ENCODE data around the gene NHS. TPM values are rescaled to one million over a fixed set of nuclear protein-coding genes. Genes with fewer than 3 reads are reported as not detected.

Gene NHS
- total RNA-seq, 1 donor from 2014 or later: 117 TPM

GRCh38 chrX:17588303-17588702 is 213.3 kb downstream of the NHS start:
- DNase-seq (ENCODE audit: low spot score, unreplicated experiment): no peak
- peaks cover 3% of the 10 kb centered on the region for H3K9me3 Mint-ChIP-seq (ENCODE audit: low read depth)
- peaks cover 4% of the 10 kb centered on the region for H3K36me3 Mint-ChIP-seq (ENCODE audit: insufficient read depth)
- no peak for TF ChIP-seq CTCF (IDR thresholded peaks at IDR 0.05; ENCODE audit: unreplicated experiment)
- H3K27me3 Mint-ChIP-seq: no peaks in the 10 kb centered on the region
- no peak overlapping the region for H3K4me3 Mint-ChIP-seq (ENCODE audit: low read depth)
- H3K4me1 Mint-ChIP-seq (ENCODE audit: low read depth): peaks cover 27% of the 10 kb centered on the region
- H3K27ac Mint-ChIP-seq: peak overlapping the region; percentile 16

- H3K4me1 Mint-ChIP-seq (ENCODE audit: low read depth): peaks cover 38% of the 10 kb centered on the region
These were observed 216.1 kb downstream of the NHS start for GRCh38 chrX:17590892-17591740.

GRCh38 chrX:17591741-17592110 is 216.7 kb downstream of the NHS start:
- Mint-ChIP-seq H3K36me3 (ENCODE audit: insufficient read depth) (peaks cover 5% of the 10 kb centered on the region), H3K27me3 (no peaks in the 10 kb centered on the region), H3K4me3 (ENCODE audit: low read depth) (no peak overlapping the region), H3K9me3 (ENCODE audit: low read depth) (peaks cover 3% of the 10 kb centered on the region), H3K4me1 (ENCODE audit: low read depth) (peaks cover 44% of the 10 kb centered on the region), H3K27ac (peak overlapping the region; percentile 30)
- TF ChIP-seq CTCF (IDR thresholded peaks at IDR 0.05; ENCODE audit: unreplicated experiment): no peak
- DNase-seq (ENCODE audit: low spot score, unreplicated experiment): no peak

More at GRCh38 chrX:17590892-17591740, 216.1 kb downstream of the NHS start:
- H3K4me3 Mint-ChIP-seq (ENCODE audit: low read depth): no peak overlapping the region
- H3K9me3 Mint-ChIP-seq (ENCODE audit: low read depth): peaks cover 3% of the 10 kb centered on the region
- peak overlapping the region; percentile 70 for H3K27ac Mint-ChIP-seq
- H3K27me3 Mint-ChIP-seq: no peaks in the 10 kb centered on the region
- DNase-seq (ENCODE audit: low spot score, unreplicated experiment): peak; percentile 51
- peaks cover 5% of the 10 kb centered on the region for H3K36me3 Mint-ChIP-seq (ENCODE audit: insufficient read depth)
- TF ChIP-seq CTCF (IDR thresholded peaks at IDR 0.05; ENCODE audit: unreplicated experiment): peak; percentile 84

- Mint-ChIP-seq H3K9me3 (ENCODE audit: low read depth) (peaks cover 3% of the 10 kb centered on the region), H3K27ac (no peak overlapping the region), H3K36me3 (ENCODE audit: insufficient read depth) (peaks cover 5% of the 10 kb centered on the region), H3K4me3 (ENCODE audit: low read depth) (no peak overlapping the region), H3K4me1 (ENCODE audit: low read depth) (peaks cover 44% of the 10 kb centered on the region), H3K27me3 (no peaks in the 10 kb centered on the region)
- DNase-seq (ENCODE audit: low spot score, unreplicated experiment): no peak
- TF ChIP-seq CTCF (IDR thresholded peaks at IDR 0.05; ENCODE audit: unreplicated experiment): no peak
These were observed 217.1 kb downstream of the NHS start for GRCh38 chrX:17592117-17592516.

GRCh38 chrX:17594693-17595092 is 219.7 kb downstream of the NHS start:
- Mint-ChIP-seq H3K4me3 (ENCODE audit: low read depth) (no peak overlapping the region), H3K9me3 (ENCODE audit: low read depth) (no peaks in the 10 kb centered on the region), H3K36me3 (ENCODE audit: insufficient read depth) (peaks cover 2% of the 10 kb centered on the region), H3K27ac (peak overlapping the region; percentile 87), H3K27me3 (no peaks in the 10 kb centered on the region), H3K4me1 (ENCODE audit: low read depth) (peaks cover 59% of the 10 kb centered on the region)
- TF ChIP-seq CTCF (IDR thresholded peaks at IDR 0.05; ENCODE audit: unreplicated experiment): no peak
- DNase-seq (ENCODE audit: low spot score, unreplicated experiment): no peak
